ENCODE results near the gene CHCHD4. TPM values are rescaled to one million over a fixed set of nuclear protein-coding genes. Genes with fewer than 3 reads are reported as not detected.

CHCHD4 gene
- total and polyA plus RNA-seq, 2 of the 8 experiments (the other 6 are each of a cell fraction or from before 2014, with no cell fraction given): 15.0 to 22.3 TPM

GRCh38 chr3:14093831-14094230, 30.8 kb downstream of the CHCHD4 start (continued):
- TF ChIP-seq PHF8 (conservative IDR thresholded peaks at IDR 0.05; ENCODE audit: low read depth, low read length) (no peak), MAFK (IDR thresholded peaks at IDR 0.05; ENCODE audit: low read depth, low read length) (no peak), POLR2A (IDR thresholded peaks at IDR 0.05; ENCODE audit: control extremely low read depth in 1 of 2, low read depth in 2 of 2, low read length in 2 of 2) (no peak)

Data from H1 (cell line).